RWPE2 (cell line): ENCODE measurements around the gene SATB1.

Experiments used
- ATAC-seq: fragments of 200-7000 bp; cut with Tn5 transposase; 3 replicates; pipeline ENCODE4 v1.9.1; 2021; ENCODE audit warnings: low read depth
- DNase-seq: peaks from one replicate; pipeline ENCODE4 v3.0.0-alpha.2; 2020; ENCODE audit warnings: low spot score
- H3K27ac ChIP-seq: fragments of 450-650 bp; 2 replicates; pipeline ENCODE4 v1.5.1; 2017; ENCODE audit warnings: mild to moderate bottlenecking; ENCODE audit not compliant: poor library complexity, severe bottlenecking
- H3K27me3 ChIP-seq: fragments of 250-450 bp; sonication (Bioruptor Pico); 2 replicates; pipeline ENCODE4 v1.5.1; 2021; ENCODE audit warnings: mild to moderate bottlenecking, moderate library complexity; ENCODE audit not compliant: insufficient read depth, poor library complexity, severe bottlenecking
- H3K36me3 ChIP-seq: fragments of 250-450 bp; sonication (Bioruptor Pico); 2 replicates; pipeline ENCODE4 v1.5.1; 2020; ENCODE audit warnings: low read depth, mild to moderate bottlenecking, moderate library complexity
- H3K4me1 ChIP-seq: fragments of 250-450 bp; sonication (Bioruptor Pico); 2 replicates; pipeline ENCODE4 v1.5.1; 2021; ENCODE audit warnings: mild to moderate bottlenecking, moderate library complexity; ENCODE audit not compliant: insufficient read depth, poor library complexity, severe bottlenecking
- H3K4me3 ChIP-seq: fragments of 250-450 bp; sonication (Bioruptor Pico); 2 replicates; pipeline ENCODE4 v1.5.1; 2021; ENCODE audit warnings: mild to moderate bottlenecking, moderate library complexity; ENCODE audit not compliant: severe bottlenecking
- H3K9me3 ChIP-seq: fragments of 250-450 bp; sonication (Bioruptor Pico); 2 replicates; pipeline ENCODE4 v1.5.1; 2021; ENCODE audit warnings: mild to moderate bottlenecking, moderate library complexity; ENCODE audit not compliant: severe bottlenecking
- TF ChIP-seq, protein P1 (sequence below): fragments of 450-650 bp; IDR thresholded peaks from one replicate; pipeline ENCODE4 v1.5.1; 2017; ENCODE audit warnings: mild to moderate bottlenecking, moderate library complexity; ENCODE audit not compliant: poor library complexity, severe bottlenecking

The SATB1 gene

DNA sequence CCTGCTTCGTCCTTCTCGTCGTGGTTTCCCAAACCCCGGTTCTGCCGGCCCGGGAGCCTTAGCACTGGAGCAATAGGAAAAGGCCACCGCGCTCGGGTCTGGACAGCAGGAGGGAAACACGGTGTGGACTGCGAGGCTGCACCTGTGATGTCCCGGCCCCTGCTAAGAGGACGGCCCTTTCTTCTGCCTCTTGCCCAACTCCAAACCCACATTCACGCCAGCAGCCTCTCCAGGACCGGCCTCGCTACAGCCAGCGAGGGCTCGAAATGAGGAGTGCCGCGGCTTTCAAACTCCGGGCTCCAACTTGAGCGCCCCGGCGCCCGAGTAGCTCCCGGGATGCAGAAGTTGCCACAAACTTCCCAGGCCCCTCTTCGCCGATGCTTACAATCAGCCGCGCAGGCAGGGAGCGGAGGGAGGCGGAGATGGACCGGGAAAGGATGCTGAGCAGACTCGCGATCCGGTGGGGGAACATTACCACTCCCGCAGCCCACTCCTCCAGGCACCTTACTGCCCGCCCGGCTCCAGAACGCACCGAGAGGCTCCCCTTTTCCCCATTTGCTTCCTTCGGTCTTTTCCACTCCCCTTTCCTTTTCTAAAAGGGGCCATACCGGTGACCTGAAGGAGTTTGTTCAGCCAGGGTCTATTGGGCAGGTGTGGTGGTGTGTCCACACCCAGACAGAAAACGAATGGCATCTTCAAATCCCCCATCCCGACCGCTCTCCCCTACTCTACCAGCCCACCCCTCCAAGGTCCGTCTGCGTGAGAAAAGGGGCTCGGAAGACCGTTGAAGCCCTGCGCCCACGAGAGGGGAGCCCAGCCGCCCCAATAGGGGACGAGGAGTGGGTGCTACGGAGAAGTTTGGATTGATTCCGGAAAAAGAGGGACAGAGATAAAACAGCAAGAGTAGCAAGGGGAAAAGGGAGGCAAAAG is 18.8 kb upstream of the SATB1 start:
- no peak; the same call in 2 of the 3 replicates for ATAC-seq
- DNase-seq, result peak; percentile 52
- Histone ChIP-seq H3K9me3 (no peaks in the 10 kb centered on the region), H3K4me3 (peak overlapping the region; percentile 15), H3K4me1 (peaks cover 3% of the 10 kb centered on the region), H3K36me3 (no peaks in the 10 kb centered on the region), H3K27me3 (peaks cover 84% of the 10 kb centered on the region), H3K27ac (no peak overlapping the region)
- TF ChIP-seq, protein P1, sequence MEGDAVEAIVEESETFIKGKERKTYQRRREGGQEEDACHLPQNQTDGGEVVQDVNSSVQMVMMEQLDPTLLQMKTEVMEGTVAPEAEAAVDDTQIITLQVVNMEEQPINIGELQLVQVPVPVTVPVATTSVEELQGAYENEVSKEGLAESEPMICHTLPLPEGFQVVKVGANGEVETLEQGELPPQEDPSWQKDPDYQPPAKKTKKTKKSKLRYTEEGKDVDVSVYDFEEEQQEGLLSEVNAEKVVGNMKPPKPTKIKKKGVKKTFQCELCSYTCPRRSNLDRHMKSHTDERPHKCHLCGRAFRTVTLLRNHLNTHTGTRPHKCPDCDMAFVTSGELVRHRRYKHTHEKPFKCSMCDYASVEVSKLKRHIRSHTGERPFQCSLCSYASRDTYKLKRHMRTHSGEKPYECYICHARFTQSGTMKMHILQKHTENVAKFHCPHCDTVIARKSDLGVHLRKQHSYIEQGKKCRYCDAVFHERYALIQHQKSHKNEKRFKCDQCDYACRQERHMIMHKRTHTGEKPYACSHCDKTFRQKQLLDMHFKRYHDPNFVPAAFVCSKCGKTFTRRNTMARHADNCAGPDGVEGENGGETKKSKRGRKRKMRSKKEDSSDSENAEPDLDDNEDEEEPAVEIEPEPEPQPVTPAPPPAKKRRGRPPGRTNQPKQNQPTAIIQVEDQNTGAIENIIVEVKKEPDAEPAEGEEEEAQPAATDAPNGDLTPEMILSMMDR, result no peak

DNA sequence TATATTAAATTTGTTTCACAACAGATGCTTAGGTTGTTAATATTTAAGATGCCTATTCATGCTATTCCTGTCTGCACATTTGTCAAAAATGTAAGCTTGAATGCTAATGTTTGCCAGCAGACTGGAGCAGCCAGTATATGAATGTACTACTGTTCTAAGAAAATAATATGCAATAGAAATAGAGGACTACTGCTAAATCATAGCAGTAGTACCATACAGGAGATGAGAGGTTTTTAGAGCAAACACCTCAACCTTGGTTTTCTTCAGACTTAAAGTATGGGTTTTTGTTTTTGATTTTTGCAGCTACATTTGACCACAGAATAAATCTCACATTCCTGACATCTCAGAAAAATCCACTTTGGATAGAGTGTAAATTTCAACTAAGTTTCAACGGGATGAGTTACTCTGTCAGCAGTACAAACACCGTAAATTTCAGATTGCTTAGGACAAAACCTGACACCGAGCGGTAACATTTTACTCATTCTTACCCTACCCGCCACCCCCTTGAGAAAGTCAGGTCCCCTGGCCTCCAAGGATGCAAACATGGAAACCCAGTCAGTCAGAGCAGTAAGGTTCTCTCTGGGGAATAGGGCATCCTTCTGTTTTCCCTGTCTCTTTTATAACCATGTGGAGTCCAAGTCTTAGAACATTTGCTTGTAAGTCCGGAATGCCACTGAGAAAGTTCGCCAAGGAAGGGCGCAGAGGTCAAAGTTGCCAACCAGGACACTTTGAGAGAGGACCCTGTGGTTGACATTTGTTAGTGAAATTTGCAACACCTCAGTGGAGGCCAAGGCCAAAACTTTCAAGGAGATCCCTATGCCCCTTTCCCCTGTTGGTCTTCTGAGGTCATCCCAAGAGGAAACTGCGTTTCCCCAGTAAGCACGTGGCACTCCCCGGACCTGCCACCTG is 17.9 kb upstream of the SATB1 start:
- H3K36me3 ChIP-seq, result no peaks in the 10 kb centered on the region
- DNase-seq, result no peak
- no peak for ATAC-seq
- H3K9me3 ChIP-seq, result no peaks in the 10 kb centered on the region
- no peak overlapping the region for H3K4me3 ChIP-seq
- no peak overlapping the region for H3K27ac ChIP-seq
- TF ChIP-seq, protein P1, result no peak
- H3K4me1 ChIP-seq, result peaks cover 3% of the 10 kb centered on the region
- H3K27me3 ChIP-seq, result peaks cover 84% of the 10 kb centered on the region

DNA sequence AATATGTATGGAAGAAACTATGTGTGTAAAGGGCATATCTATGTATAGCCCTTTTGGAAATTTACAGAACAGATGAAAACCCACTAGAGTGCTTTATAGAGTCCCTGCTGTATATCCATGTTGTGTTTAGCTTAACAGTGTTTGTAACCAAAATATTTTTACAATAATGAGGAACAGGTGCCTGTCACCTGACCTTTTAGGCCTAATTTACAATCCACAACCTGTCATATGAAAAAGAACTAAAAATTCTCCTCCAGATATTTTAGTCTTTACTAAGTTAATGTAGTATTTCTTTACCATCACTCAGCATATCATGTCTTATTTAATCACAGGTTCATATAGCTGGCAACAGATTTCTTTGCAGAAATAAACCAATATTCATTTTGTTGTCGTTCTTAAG is 16.4 kb upstream of the SATB1 start:
- TF ChIP-seq, protein P1, result no peak
- Histone ChIP-seq H3K9me3 (no peaks in the 10 kb centered on the region), H3K27me3 (peaks cover 76% of the 10 kb centered on the region), H3K27ac (no peak overlapping the region), H3K36me3 (no peaks in the 10 kb centered on the region), H3K4me1 (peaks cover 3% of the 10 kb centered on the region), H3K4me3 (no peak overlapping the region)
- DNase-seq, result no peak
- no peak for ATAC-seq

- TF ChIP-seq, protein P1, result no peak
- Histone ChIP-seq H3K4me3 (no peak overlapping the region), H3K36me3 (no peaks in the 10 kb centered on the region), H3K9me3 (no peaks in the 10 kb centered on the region), H3K27ac (no peak overlapping the region), H3K4me1 (peaks cover 3% of the 10 kb centered on the region), H3K27me3 (peaks cover 71% of the 10 kb centered on the region)
- ATAC-seq, result no peak
- DNase-seq, result no peak
Observed at GRCh38 chr3:18440066-18440722, 15.1 kb upstream of the SATB1 start.
